ENCODE measurements around the gene AP1B1.
"Not testable (repeated sequence)": the region's sequence is repeated elsewhere in the genome, so short reads cannot be mapped to it uniquely, and the experiment has no call there.

AP1B1 gene

GRCh38 chr22:29348041-29348440 is 40.3 kb downstream of the AP1B1 start:
- DNase-seq, result no peak

GRCh38 chr22:29346659-29347058 is 41.7 kb downstream of the AP1B1 start:
- DNase-seq, result peak; percentile 36

GRCh38 chr22:29345932-29346331 is 42.4 kb downstream of the AP1B1 start:
- DNase-seq, result no peak

GRCh38 chr22:29344889-29345288 is 43.5 kb downstream of the AP1B1 start:
- DNase-seq, result not testable (repeated sequence)

GRCh38 chr22:29344137-29344536 is 44.2 kb downstream of the AP1B1 start:
- DNase-seq, result peak; percentile 94

- DNase-seq, result peak; percentile 75
Observed at GRCh38 chr22:29343313-29343805, 45.0 kb downstream of the AP1B1 start.

GRCh38 chr22:29342577-29343312 is 45.6 kb downstream of the AP1B1 start:
- DNase-seq, result no peak

- no peak for DNase-seq
Observed at GRCh38 chr22:29342177-29342576, 46.2 kb downstream of the AP1B1 start.

GRCh38 chr22:29341849-29342127 is 46.6 kb downstream of the AP1B1 start:
- no peak for DNase-seq

- DNase-seq, result no peak
Observed at GRCh38 chr22:29341056-29341848, 47.1 kb downstream of the AP1B1 start.

- DNase-seq, result no peak
Observed at GRCh38 chr22:29340566-29340965, 47.8 kb downstream of the AP1B1 start.

- no peak for DNase-seq
Observed at GRCh38 chr22:29339381-29340235, 48.8 kb downstream of the AP1B1 start.

- no peak for DNase-seq
Observed at GRCh38 chr22:29338398-29338797, 50.0 kb downstream of the AP1B1 start.

GRCh38 chr22:29337631-29338284 is 50.6 kb downstream of the AP1B1 start:
- DNase-seq, result no peak

- no peak for DNase-seq
Observed at GRCh38 chr22:29336751-29337490, 51.4 kb downstream of the AP1B1 start.

- DNase-seq, result no peak
Observed at GRCh38 chr22:29335656-29336055, 52.7 kb downstream of the AP1B1 start.

- DNase-seq, result peak; percentile 71
Observed at GRCh38 chr22:29334696-29335344, 53.5 kb downstream of the AP1B1 start.

- DNase-seq, result no peak
Observed at GRCh38 chr22:29334148-29334547, 54.2 kb downstream of the AP1B1 start.

- DNase-seq, result no peak
Observed at GRCh38 chr22:29332886-29333496, 55.4 kb downstream of the AP1B1 start.

GRCh38 chr22:29331658-29332300 is 56.6 kb downstream of the AP1B1 start:
- no peak for DNase-seq

- no peak for DNase-seq
Observed at GRCh38 chr22:29331213-29331612, 57.2 kb downstream of the AP1B1 start.

Data from NCI-H69 (cell line).